Ammon's horn (tissue), 1 donor: ENCODE measurements around the gene TNNT3.
"Not testable (repeated sequence)": the region's sequence is repeated elsewhere in the genome, so short reads cannot be mapped to it uniquely, and the experiment has no call there.

Experiments used
- DNase-seq: peaks from one replicate; pipeline ENCODE4 v3.0.0-alpha.2; 2016; ENCODE audit warnings: low spot score

The TNNT3 gene

GRCh38 chr11:1881442-1882264, 37.9 kb upstream of the TNNT3 start:
- DNase-seq, result no peak

GRCh38 chr11:1882265-1883238, 37.0 kb upstream of the TNNT3 start:
- peak; percentile 70 for DNase-seq

- no peak for DNase-seq
These were observed 35.9 kb upstream of the TNNT3 start for GRCh38 chr11:1883346-1884302.

- DNase-seq, result no peak
These were observed 35.2 kb upstream of the TNNT3 start for GRCh38 chr11:1884303-1884700.

GRCh38 chr11:1886551-1886950, 33.0 kb upstream of the TNNT3 start:
- DNase-seq, result not testable (repeated sequence)

GRCh38 chr11:1887451-1888346, 31.8 kb upstream of the TNNT3 start:
- no peak for DNase-seq

- DNase-seq, result no peak
These were observed 31.2 kb upstream of the TNNT3 start for GRCh38 chr11:1888347-1888753.

GRCh38 chr11:1888811-1889210, 30.7 kb upstream of the TNNT3 start:
- DNase-seq, result no peak

- no peak for DNase-seq
These were observed 30.1 kb upstream of the TNNT3 start for GRCh38 chr11:1889224-1889930.

GRCh38 chr11:1889941-1890855, 29.3 kb upstream of the TNNT3 start:
- DNase-seq, result no peak

- no peak for DNase-seq
These were observed 28.4 kb upstream of the TNNT3 start for GRCh38 chr11:1890856-1891830.

- no peak for DNase-seq
These were observed 27.7 kb upstream of the TNNT3 start, which contains the start of gene PRR33 for GRCh38 chr11:1891831-1892115. Gene PRR33, minus strand, starts transcription at chr11:1891895. Its CDS starts 1,311 bp downstream, at chr11:1890584.

GRCh38 chr11:1892116-1892515, 27.4 kb upstream of the TNNT3 start:
- DNase-seq, result no peak

GRCh38 chr11:1892558-1892957, 26.9 kb upstream of the TNNT3 start:
- DNase-seq, result no peak

- DNase-seq, result no peak
These were observed 25.7 kb upstream of the TNNT3 start for GRCh38 chr11:1893581-1894359.

- DNase-seq, result no peak
These were observed 24.7 kb upstream of the TNNT3 start for GRCh38 chr11:1894759-1895158.

GRCh38 chr11:1896468-1896867, 23.0 kb upstream of the TNNT3 start:
- no peak for DNase-seq
